T-helper 1 cell treated with Interleukin-12 subunit alpha and Interleukin-12 subunit beta and Interleukin-4 antibody, amounts not matched to agents 30 μg/mL and 1 μg/mL, for 36 hours (primary cell): ENCODE data around the gene EFNB2.

Source experiments
- H3K27ac Mint-ChIP-seq: one replicate; pipeline ENCODE4 v1.8.0; 2021; ENCODE audit warnings: mild to moderate bottlenecking, mixed read lengths
- H3K27me3 Mint-ChIP-seq: one replicate; pipeline ENCODE4 v1.8.0; 2021; ENCODE audit warnings: low read depth, mixed read lengths
- H3K36me3 Mint-ChIP-seq: one replicate; pipeline ENCODE4 v1.8.0; 2021; ENCODE audit warnings: low read depth, mixed read lengths
- H3K4me1 Mint-ChIP-seq: one replicate; pipeline ENCODE4 v1.8.0; 2021; ENCODE audit warnings: low read depth, mixed read lengths
- H3K4me3 Mint-ChIP-seq: one replicate; pipeline ENCODE4 v1.8.0; 2021; ENCODE audit warnings: mild to moderate bottlenecking, moderate library complexity, mixed read lengths
- H3K9me3 Mint-ChIP-seq: one replicate; pipeline ENCODE4 v1.8.0; 2021; ENCODE audit warnings: mixed read lengths

Gene EFNB2, protein sequence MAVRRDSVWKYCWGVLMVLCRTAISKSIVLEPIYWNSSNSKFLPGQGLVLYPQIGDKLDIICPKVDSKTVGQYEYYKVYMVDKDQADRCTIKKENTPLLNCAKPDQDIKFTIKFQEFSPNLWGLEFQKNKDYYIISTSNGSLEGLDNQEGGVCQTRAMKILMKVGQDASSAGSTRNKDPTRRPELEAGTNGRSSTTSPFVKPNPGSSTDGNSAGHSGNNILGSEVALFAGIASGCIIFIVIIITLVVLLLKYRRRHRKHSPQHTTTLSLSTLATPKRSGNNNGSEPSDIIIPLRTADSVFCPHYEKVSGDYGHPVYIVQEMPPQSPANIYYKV

GRCh38 chr13:106535552-106536243 is at the start of gene EFNB2:
EFNB2 (minus strand) TSS chr13:106535662; CDS start chr13:106534964, 698 bp downstream.
- peaks cover 42% of the 10 kb centered on the region for H3K27me3 Mint-ChIP-seq
- H3K4me1 Mint-ChIP-seq, result peaks cover 18% of the 10 kb centered on the region
- H3K9me3 Mint-ChIP-seq, result no peaks in the 10 kb centered on the region
- H3K4me3 Mint-ChIP-seq, result peak within 1 kb of the TSS; percentile 95
- peaks cover 2% of the 10 kb centered on the region for H3K36me3 Mint-ChIP-seq
- H3K27ac Mint-ChIP-seq, result peak within 1 kb of the TSS; percentile 82

- no peaks in the 10 kb centered on the region for H3K27me3 Mint-ChIP-seq
- H3K9me3 Mint-ChIP-seq, result peaks cover 15% of the 10 kb centered on the region
- H3K4me1 Mint-ChIP-seq, result no peaks in the 10 kb centered on the region
- peaks cover 2% of the 10 kb centered on the region for H3K36me3 Mint-ChIP-seq
- no peak overlapping the region for H3K27ac Mint-ChIP-seq
- H3K4me3 Mint-ChIP-seq, result no peak overlapping the region
Observed at GRCh38 chr13:106581225-106581624, 45.8 kb upstream of the EFNB2 start.

DNA sequence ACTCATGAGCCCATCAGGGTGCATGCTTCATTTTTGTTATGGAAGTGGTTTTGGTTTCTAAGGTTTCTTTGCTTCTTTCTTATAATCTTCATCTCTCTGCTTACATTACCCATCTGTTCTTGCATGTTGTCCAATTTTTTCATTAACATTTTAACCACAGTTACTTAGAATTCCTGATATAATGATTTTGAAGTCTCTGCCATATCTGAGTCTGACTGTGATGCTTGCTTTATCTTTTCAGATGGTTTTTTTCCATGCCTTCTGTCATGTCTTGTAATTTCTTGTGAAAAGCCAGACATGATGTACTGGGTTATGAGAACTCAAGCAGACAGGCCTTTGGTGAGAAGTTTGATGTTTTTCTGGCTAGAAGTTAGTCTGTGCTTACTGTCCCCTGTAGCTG is 40.4 kb upstream of the EFNB2 start:
- H3K9me3 Mint-ChIP-seq, result peaks cover 11% of the 10 kb centered on the region
- no peaks in the 10 kb centered on the region for H3K4me1 Mint-ChIP-seq
- no peak overlapping the region for H3K27ac Mint-ChIP-seq
- H3K36me3 Mint-ChIP-seq, result peaks cover 2% of the 10 kb centered on the region
- no peaks in the 10 kb centered on the region for H3K27me3 Mint-ChIP-seq
- no peak overlapping the region for H3K4me3 Mint-ChIP-seq

DNA sequence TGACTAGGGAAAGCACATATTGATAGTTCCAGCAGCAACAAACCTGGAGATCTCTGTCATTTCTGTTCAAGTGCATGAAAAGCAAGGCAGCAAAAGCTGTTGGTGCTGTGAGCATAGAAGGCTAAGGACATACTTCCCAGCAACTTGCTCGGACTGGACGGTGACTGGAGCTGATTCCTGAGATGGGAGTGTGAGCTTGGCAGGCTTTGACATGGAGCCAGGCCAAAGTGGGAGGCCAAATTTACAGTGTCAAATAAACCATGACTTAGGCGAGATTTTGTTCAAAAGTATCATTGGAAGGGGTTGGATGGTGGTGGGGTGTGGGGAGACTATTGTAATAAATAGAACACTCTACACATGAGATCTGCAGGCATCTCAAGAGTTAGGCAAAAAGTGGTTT is 38.4 kb upstream of the EFNB2 start:
- no peaks in the 10 kb centered on the region for H3K27me3 Mint-ChIP-seq
- peaks cover 3% of the 10 kb centered on the region for H3K4me1 Mint-ChIP-seq
- no peak overlapping the region for H3K27ac Mint-ChIP-seq
- peaks cover 2% of the 10 kb centered on the region for H3K36me3 Mint-ChIP-seq
- H3K4me3 Mint-ChIP-seq, result no peak overlapping the region
- H3K9me3 Mint-ChIP-seq, result peaks cover 11% of the 10 kb centered on the region

GRCh38 chr13:106573284-106573846 is 37.9 kb upstream of the EFNB2 start:
- H3K27ac Mint-ChIP-seq, result no peak overlapping the region

DNA sequence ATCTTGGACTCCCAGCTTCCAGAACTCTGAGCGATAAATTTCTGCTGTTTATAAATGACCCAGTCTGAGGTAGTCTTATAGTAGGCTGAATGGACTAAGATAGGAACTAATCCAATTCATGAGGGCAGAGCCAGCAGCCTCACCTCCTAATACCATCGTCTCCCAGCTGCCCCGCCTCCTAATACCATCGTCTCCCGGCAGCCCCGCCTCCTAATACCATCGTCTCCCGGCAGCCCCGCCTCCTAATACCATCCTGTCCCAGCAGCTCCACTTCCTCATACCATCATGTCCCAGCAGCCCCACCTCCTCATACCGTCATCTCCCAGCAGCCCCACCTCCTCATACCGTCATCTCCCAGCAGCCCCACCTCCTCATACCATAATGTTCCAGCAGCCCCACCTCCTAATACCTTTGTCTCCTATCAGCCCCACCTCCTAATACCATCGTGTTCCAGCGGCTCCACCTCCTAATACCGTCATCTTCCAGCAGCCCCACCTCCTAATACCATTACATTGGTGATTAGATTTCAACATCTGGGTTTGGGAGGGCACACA is 34.9 kb upstream of the EFNB2 start:
- Mint-ChIP-seq H3K27me3 (no peaks in the 10 kb centered on the region), H3K9me3 (peaks cover 11% of the 10 kb centered on the region), H3K27ac (peak overlapping the region; percentile 22), H3K4me3 (no peak overlapping the region), H3K36me3 (peaks cover 2% of the 10 kb centered on the region), H3K4me1 (peaks cover 22% of the 10 kb centered on the region)

More at GRCh38 chr13:106573284-106573846, 37.9 kb upstream of the EFNB2 start:
- Mint-ChIP-seq H3K4me1 (peaks cover 7% of the 10 kb centered on the region), H3K9me3 (peaks cover 11% of the 10 kb centered on the region), H3K36me3 (peaks cover 2% of the 10 kb centered on the region), H3K27me3 (no peaks in the 10 kb centered on the region), H3K4me3 (no peak overlapping the region)

DNA sequence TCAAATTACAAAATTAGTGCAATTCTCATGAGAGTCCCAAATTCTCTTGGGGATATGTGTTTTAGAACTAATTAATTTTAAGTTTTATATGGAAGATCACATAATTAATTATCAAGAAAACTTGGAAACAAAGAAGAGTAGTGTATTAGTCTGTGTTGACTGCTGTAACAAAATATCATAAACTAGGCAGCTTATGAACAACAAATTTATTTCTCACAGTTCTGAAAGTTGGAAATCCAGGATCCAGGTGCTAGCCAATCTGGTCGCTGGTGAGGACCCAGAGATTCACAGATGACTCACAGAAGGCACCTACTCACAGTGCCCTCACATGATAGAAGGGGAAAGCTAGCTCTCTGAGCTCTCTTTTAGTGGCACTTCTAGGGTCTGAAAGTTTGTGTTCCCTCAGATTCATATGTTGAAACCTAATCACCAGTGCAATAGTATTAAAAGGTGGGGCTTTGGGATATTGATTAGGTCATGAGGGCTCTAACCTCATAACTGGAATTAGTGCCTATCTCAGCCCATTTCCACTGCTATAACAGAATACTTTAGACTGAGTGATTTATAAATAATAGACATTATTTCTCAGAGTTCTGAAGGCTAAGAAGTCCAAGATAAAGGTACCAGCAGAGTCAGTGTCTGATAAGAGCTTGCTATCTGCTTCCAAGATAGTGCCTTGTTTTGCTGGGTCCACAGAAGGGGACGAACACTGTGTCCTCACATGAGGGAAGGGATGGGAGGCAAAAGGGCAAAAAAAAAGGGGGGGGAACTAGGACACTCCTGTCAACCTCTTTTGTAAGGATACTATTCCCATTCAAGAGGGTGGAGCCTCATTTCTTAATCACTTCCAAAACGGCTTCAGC is 34.0 kb upstream of the EFNB2 start:
- Mint-ChIP-seq H3K9me3 (peaks cover 7% of the 10 kb centered on the region), H3K27me3 (no peaks in the 10 kb centered on the region), H3K36me3 (peaks cover 5% of the 10 kb centered on the region)

GRCh38 chr13:106568299-106569003 is 33.0 kb upstream of the EFNB2 start:
- Mint-ChIP-seq H3K36me3 (peaks cover 3% of the 10 kb centered on the region), H3K9me3 (no peaks in the 10 kb centered on the region), H3K4me1 (peaks cover 39% of the 10 kb centered on the region), H3K27me3 (no peaks in the 10 kb centered on the region), H3K4me3 (peak overlapping the region; percentile 93), H3K27ac (peak overlapping the region; percentile 91)

More for the DNA sequence above, 34.0 kb upstream of the EFNB2 start:
- peaks cover 31% of the 10 kb centered on the region for H3K4me1 Mint-ChIP-seq
- H3K27ac Mint-ChIP-seq, result no peak overlapping the region
- no peak overlapping the region for H3K4me3 Mint-ChIP-seq

DNA sequence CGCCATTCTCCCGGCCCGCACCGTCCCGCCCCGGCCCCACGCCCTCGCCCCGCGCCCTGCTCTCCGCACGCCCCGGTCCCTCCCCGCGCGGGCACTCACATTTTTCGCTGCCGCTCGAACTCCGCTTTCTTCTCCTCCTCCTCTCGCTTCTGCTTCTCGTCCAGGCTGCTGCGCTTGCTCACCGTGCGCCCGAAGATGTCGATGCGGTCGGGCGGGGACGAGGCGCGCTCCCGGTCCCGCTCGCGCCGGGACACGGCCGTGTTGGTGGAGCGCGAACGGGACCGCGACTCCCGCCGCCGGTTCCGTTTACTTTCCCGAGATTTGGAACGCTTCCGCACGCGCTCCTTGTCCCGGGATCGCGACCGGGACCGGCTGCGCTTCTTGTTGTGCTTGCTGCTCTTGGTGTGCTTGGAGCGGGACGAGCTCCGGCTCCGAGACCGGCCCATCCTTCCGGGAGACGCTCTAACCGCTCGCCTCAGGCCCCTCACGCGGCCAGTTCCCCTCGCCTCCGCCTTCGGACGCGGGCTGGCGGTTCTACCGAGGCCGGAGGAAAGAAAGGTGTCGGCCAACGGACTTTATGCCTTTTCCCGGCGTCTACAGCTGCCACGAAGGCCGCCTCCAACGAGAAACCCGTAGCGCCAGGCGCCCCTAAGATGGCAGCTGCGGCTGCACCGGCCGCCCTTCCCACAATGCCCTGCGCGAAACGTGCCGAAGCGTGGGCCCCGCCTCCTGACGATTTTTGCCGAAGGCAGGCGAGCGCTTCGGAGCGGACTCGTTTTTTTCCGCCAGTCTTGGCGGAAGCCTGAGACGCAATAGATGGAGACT is 32.2 kb upstream of the EFNB2 start, which contains the start of gene ARGLU1:
ARGLU1 (minus strand) TSS at position 664 of the 825 bp plus-strand sequence; CDS start at position 446, 218 bp downstream.
- peaks cover 42% of the 10 kb centered on the region for H3K4me1 Mint-ChIP-seq

DNA sequence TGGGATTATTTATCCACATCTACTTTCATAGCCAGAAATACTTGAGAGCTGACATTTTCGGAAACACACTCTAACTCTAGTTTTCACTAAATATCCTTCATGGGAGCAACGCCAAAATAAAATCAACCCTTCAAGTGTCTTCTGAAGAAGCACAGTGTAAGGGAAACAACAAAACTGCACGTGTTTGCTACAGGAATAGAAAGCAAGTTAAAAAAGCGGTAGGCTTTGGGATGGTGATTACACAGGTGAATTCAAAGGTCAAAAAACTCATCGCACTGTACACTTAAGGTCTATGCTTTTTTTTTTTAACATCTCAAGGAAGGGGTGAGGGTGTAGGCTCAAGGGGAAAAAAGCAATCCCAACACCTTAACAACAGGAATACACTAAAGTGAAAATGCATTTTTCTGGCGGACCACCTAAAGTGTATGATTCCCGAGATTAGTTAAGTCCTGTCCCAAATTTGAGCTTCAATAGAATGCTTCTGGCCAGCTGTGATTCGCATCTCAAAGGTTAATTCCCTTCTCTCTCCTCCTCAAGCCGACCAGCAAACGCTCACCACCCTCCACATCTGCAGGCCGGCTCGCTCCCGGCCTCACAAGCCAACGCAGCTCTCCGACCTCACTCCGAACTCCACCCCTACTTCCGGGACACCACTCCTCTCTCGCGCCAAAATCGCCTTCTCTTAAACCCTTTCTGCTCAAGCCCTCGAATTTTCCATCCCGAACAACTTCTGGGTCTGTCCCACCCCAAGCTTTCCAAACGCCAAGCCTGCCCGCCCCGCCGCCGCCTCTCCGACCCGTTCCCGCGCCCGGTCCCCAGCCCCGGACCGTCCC is 31.4 kb upstream of the EFNB2 start:
- Mint-ChIP-seq H3K4me1 (peaks cover 47% of the 10 kb centered on the region), H3K27ac (peak overlapping the region; percentile 91), H3K4me3 (peak overlapping the region; percentile 93)

More for the DNA sequence above, 32.2 kb upstream of the EFNB2 start, which contains the start of gene ARGLU1:
- no peaks in the 10 kb centered on the region for H3K27me3 Mint-ChIP-seq
- H3K4me3 Mint-ChIP-seq, result peak within 1 kb of the TSS; percentile 93
- H3K36me3 Mint-ChIP-seq, result peaks cover 3% of the 10 kb centered on the region
- no peaks in the 10 kb centered on the region for H3K9me3 Mint-ChIP-seq
- peak within 1 kb of the TSS; percentile 91 for H3K27ac Mint-ChIP-seq

DNA sequence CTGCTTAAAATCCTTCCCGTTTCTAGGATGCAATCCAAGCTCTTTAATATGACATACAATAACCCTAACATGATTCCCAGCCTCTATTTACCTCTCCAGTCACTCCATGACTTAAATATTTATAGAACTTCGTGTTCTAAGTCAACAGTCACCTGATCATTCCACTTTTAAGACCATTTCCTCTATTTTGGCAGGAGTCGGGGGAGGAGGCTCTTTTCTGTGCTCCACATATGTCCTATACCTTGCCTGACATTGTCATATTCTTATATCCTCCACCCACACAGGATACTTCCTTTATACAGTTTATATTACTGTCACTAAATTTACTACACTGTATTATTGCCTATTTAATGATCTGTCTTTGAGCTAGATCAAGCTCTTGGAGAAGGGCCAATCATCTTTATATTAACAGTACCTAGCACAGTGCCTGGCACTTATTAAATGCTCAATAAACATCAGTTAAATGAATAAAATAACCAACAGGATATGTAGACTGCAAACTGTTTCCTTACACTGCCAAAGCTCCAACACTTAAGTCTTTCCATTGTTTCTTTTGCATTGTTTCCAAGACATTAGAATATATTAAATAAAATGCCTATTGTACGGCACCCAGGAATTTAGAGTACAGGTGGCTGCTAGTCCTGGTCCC is 29.8 kb upstream of the EFNB2 start:
- no peaks in the 10 kb centered on the region for H3K9me3 Mint-ChIP-seq
- peak overlapping the region; percentile 93 for H3K4me3 Mint-ChIP-seq
- H3K27ac Mint-ChIP-seq, result no peak overlapping the region
- H3K27me3 Mint-ChIP-seq, result no peaks in the 10 kb centered on the region
- H3K36me3 Mint-ChIP-seq, result peaks cover 3% of the 10 kb centered on the region
- peaks cover 56% of the 10 kb centered on the region for H3K4me1 Mint-ChIP-seq

More for the DNA sequence above, 31.4 kb upstream of the EFNB2 start:
- peaks cover 3% of the 10 kb centered on the region for H3K36me3 Mint-ChIP-seq
- H3K9me3 Mint-ChIP-seq, result no peaks in the 10 kb centered on the region
- H3K27me3 Mint-ChIP-seq, result no peaks in the 10 kb centered on the region

GRCh38 chr13:106562301-106562700 is 26.8 kb upstream of the EFNB2 start:
- Mint-ChIP-seq H3K4me1 (peaks cover 51% of the 10 kb centered on the region), H3K36me3 (peaks cover 18% of the 10 kb centered on the region), H3K27me3 (no peaks in the 10 kb centered on the region), H3K4me3 (no peak overlapping the region), H3K27ac (no peak overlapping the region), H3K9me3 (no peaks in the 10 kb centered on the region)
